Renal pelvis (tissue), 4 donors: ENCODE results near the gene MUC5B. TPM values are rescaled to one million over a fixed set of nuclear protein-coding genes. Genes with fewer than 3 reads are reported as not detected.
"Not testable (repeated sequence)": the region's sequence is repeated elsewhere in the genome, so short reads cannot be mapped to it uniquely, and the experiment has no call there.

Source experiments
- DNase-seq: peaks from one replicate; pipeline ENCODE4 v3.0.0-alpha.2; 2013
- polyA plus RNA-seq, 3 donors: library from polyadenylated mRNA; unstranded; fragments of 120-200 nt; gene quantifications; one replicate each; pipeline ENCODE4 v1.2.1, GENCODE V29; 2013; ENCODE audit not compliant: insufficient read length in 3 of 3

The MUC5B gene
- polyA plus RNA-seq, 3 donors = 0.01 to 0.22 (median 0.18) TPM

GRCh38 chr11:1202776-1203504 is 19.9 kb upstream of the MUC5B start:
- peak; percentile 31 for DNase-seq

GRCh38 chr11:1203505-1204271 is 19.2 kb upstream of the MUC5B start:
- no peak for DNase-seq

DNA sequence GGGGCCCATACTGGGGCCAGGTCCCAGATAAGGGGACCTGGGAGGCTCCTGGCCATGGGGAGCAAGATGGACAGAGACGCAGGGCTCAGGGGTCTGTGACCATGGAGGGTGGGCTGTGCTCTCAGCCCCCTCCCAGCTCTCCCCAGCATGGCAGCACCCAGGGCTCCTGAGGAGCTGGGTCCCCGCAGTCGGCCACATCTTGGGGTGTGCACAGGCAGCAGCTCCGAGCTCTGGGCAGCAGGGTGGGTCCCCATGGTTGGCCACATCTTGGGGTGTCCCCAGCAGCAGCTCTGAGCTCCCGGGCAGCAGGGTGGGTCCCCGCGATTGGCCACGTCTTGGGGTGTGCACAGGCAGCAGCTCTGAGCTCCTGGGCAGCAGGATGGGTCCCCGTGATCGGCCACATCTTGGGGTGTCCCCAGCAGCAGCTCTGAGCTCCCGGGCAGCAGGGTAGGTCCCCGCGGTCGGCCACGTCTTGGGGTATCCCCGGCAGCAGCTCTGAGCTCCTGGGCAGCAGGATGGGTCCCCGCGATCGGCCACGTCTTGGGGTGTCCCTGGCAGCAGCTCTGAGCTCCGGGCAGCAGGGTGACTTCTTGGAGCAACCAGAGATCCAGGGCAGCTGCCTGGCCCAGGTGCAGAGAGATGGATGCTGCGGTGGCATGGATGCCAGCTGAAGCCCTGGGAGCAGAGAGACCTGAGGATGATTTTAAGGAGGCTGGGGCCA is 18.3 kb upstream of the MUC5B start:
- DNase-seq = no peak

DNA sequence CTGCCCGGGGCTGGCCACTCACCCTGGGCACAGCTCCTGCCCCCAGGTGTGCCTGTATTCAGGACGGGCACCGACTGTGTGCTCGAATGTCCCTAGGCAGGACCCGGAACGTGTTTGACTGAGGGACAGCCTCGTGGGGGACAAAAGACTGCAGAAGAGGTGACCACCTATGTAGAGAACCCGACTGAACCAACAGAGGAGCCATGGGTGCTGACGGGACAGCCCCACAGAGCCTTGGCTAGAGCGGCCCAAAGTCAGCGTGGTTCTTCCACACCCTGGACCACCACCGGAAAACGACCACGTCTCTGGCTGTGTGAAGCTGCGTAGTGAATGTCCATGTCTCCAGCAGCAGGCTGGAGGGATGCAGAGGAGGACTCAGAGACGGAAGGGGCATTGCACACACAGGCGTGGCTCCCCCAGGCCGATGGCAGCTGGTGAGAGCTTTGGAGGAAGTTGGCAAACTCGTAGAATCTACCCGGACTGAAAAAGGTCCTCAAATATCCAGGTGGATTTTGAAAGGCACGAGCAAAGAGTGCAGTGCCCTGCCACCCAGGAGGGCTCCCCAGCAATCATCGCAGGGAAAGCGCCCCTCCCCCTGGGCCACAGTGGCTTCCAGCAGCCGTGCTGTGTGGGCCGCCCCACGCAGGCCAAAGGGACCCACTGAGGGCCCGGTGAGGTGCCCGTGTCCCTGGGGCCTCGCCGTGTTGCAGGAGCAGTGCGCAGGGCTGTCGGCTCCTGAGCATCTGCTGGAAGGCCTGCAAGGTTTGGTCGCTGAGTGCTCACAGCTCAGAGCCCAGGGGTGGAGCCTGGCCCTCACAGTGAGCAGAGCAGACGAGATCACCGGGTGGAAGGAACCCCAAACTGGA is 17.5 kb upstream of the MUC5B start:
- no peak for DNase-seq

DNA sequence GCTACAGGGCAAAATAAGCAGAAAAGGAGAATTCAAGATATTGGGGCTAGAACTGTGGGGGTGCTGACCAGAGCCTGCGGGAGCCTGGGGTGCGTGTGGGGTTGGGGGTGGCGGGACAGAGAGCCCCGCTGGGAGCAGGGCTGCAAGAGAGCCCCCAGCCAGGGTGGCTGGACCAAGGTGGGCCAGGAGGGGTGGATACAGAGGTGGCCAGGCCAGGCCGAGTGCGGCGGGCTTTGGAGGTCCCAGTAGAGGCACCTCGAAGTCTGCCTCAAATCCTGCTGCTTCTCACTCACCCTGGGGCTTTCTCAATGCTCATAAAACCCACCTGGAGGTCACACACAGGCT is 16.9 kb upstream of the MUC5B start:
- DNase-seq = no peak

DNA sequence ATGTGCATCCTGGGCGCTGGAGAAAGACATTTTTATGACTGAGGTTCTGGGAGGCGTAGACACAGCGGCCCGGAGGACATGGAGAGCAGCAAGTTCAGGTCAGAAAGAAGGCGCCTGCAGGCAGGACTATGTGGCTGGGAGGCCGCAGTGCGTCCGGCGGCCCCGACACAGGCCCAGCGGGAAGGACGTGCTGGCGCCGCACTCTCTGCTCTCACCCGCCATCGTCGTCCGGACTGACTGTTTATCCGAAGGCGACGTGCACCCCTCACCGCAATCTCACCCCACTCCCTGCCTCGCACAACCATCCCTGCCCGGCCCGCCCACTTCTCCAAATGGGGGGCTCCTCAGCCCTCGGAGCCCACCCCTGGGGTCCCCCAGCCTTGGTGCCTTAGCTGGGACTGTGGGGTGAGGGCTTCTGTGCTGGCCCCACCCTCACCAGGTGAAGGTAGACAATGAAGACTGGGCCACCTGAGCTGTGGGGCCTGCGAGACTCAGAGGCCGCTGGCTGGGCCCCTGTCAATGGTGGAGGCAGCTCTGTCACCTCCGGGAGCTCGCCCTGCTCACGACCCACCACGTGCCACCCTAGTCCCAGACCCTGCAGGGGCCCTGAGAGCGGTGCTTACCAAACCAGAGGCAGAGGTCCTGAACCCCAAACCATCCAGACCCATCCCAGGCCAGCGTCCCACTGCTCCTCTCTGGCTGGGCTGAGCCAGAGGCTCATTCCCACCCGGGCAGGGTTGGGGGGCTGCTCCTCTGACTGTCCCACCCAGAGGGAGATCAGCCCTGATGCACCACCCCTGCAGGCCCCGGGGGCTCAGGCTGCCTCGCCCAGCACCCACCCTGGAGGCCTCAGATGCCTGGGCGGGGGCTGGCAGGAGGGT is 16.2 kb upstream of the MUC5B start:
- no peak for DNase-seq

- DNase-seq = no peak
These were observed 15.3 kb upstream of the MUC5B start for GRCh38 chr11:1207401-1208143.

GRCh38 chr11:1208144-1208393 is 14.8 kb upstream of the MUC5B start:
- no peak for DNase-seq

DNA sequence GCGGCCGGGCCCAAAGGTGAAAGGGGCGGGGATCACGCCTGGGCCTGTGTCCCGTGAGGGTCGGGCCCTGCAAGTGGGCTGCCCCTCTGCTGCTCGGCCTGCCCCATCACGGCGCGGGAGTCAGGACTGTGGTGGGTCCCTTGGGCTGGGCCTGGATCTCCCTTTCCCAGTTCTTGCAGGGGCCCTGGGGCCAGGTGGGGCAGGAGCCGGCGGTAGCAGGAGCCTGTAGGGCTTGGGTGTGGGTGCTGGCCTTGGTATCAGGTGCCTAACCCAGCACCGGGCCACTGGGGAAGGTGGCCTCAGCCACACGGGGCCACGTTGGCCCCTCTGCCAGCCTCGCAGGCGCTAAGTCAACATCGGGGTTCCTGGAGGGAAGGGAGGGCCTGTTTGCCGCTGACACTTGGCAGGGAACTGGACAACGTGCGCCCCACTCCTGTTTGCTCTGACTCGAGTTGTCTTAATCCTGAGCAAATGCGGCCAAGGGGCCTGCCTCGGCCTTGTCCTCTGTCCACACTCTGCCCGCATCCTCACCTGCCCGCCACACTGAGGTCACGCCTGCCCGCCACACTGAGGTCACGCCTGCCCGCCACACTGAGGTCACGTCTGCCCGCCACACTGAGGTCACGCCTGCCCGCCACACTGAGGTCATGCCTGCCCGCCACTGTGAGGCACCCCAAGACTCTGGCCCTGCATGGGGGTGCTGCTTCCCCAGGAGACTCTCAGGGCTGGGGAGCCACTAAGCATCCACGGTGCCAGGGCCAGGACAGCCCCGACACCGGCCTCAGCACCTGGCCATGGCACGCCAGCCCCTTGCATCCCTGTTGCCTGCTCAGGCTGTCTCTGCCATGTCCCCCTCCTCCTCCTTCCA is 14.2 kb upstream of the MUC5B start:
- DNase-seq = no peak

DNA sequence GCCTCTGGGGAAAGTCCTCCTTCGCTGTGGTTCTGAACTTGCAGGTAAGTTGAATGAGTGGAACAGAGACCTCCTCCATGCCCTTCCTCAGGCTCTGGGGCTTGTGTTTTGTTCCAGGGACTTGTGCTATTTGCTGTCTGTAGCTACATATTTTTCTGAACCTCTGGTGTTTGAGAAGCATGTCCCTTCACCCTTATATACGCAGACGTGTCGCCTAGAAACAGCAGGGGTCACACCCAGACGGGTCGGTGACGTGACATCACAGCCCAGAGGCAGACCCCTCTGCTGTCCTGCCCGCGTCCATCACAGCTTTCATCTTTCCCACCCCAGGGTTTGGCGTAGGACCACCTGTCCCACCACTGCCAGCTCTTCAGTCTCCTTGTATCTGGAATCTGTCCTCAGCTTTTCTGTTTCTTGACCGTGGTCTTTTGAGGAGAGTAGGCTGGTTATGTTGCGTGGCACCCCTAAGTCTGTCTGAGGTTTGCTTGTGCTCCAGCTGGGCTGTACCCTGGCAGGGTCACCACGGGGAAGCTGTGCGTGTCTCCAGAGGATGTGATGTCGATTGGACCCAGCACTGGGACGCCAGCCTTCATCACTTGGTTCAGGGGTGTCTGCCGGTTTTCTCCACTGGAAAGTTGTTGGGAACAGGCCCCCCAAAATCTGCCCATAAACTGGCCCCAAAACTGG is 13.4 kb upstream of the MUC5B start:
- no peak for DNase-seq

- DNase-seq = no peak
These were observed 11.0 kb upstream of the MUC5B start for GRCh38 chr11:1211838-1212237.

DNA sequence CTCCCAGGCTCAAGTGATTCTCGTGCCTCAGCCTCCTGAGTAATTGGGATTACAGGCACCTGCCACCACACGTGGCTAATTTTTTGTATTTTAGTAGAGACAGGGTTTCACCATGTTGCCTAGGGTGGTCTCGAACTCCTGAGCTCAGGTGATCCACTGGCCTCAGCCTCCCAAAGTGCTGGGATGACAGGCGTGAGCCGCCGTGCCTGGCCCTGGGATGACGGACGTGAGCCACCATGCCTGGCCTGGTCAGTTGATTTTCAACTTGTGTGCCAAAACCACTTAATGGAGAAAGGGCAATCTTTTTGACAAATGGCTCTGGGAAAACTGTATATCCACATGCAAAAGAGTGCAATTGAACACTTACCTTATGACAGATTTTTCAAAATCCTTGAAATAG is 7.0 kb upstream of the MUC5B start:
- DNase-seq = not testable (repeated sequence)

GRCh38 chr11:1217151-1217550 is 5.7 kb upstream of the MUC5B start:
- DNase-seq = no peak

DNA sequence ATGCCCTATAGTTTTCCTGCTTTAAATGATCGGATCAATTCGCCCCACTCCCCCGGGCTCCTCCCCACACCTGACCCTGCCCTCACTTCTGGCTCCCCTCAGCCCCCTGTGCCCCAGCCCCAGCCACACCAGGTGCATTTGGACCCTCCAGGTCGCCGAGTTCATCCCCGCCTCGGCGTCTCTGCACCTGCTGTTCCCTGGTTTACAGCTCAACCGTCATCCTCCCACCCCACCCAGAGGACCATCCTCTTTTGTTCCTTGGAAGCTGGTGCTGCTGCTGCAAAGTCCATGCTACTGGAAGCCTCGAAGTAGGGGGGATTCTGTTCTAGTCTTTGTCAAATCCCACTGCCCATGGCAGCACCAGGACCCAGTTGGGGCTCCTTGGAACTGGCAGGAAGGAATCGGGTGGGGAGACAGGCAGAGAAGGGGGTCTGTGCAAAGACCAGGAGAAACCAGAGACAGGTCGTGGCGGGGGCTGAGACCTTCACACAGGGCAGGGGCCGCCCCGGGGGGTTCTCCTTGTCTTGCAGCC is 4.5 kb upstream of the MUC5B start:
- DNase-seq = no peak

- DNase-seq = no peak
These were observed 3.9 kb upstream of the MUC5B start for GRCh38 chr11:1218788-1219445.

GRCh38 chr11:1219446-1219833 is 3.4 kb upstream of the MUC5B start:
- no peak for DNase-seq

GRCh38 chr11:1219834-1220815 is 2.7 kb upstream of the MUC5B start:
- no peak for DNase-seq
